ENCODE measurements around the gene NOS1. TPM values are rescaled to one million over a fixed set of nuclear protein-coding genes. Genes with fewer than 3 reads are reported as not detected.

NOS1 gene
- polyA plus RNA-seq, 1 donor from 2014 or later, result not detected

GRCh38 chr12:117236456-117237001, 124.9 kb downstream of the NOS1 start:
- no peaks in the 10 kb centered on the region for H3K79me2 ChIP-seq (replicated peaks; ENCODE audit: insufficient read depth, low read length)
- H3F3A ChIP-seq (ENCODE audit: insufficient read depth, low read length, poor library complexity, severe bottlenecking), result no peaks in the 10 kb centered on the region
- H3K27ac ChIP-seq (ENCODE audit: low read length), result no peak overlapping the region
- H3K9me3 ChIP-seq (ENCODE audit: low read length), result no peaks in the 10 kb centered on the region
- no peak overlapping the region for H3K4me2 ChIP-seq (ENCODE audit: low read length)
- no peak overlapping the region for H2AFZ ChIP-seq (ENCODE audit: low read depth, low read length)
- H3K9me2 ChIP-seq (ENCODE audit: insufficient read depth, low read length), result no peaks in the 10 kb centered on the region
- TF ChIP-seq TAF1 (IDR thresholded peaks at IDR 0.05; ENCODE audit: low read depth) (no peak), POLR2AphosphoS5 (IDR thresholded peaks at IDR 0.05) (no peak), RAD21 (conservative IDR thresholded peaks at IDR 0.05) (peak; percentile 62), REST (IDR thresholded peaks at IDR 0.05; ENCODE audit: borderline replicate concordance) (no peak), SMC3 (conservative IDR thresholded peaks at IDR 0.05; ENCODE audit: poor library complexity) (peak; percentile 64), EZH2 (IDR thresholded peaks at IDR 0.05; ENCODE audit: borderline replicate concordance, insufficient read depth, low read length, poor library complexity, severe bottlenecking) (no peak), CTCF (IDR thresholded peaks at IDR 0.05; ENCODE audit: poor library complexity, severe bottlenecking) (peak; percentile 61), EP300 (conservative IDR thresholded peaks at IDR 0.05; ENCODE audit: poor library complexity, severe bottlenecking) (no peak)
- H3K27me3 ChIP-seq (ENCODE audit: insufficient read depth, low read depth, low read length), result no peaks in the 10 kb centered on the region
- no peak overlapping the region for H3K4me3 ChIP-seq (ENCODE audit: low read length)
- no peaks in the 10 kb centered on the region for H4K20me1 ChIP-seq (ENCODE audit: insufficient read depth)
- H3K36me3 ChIP-seq (ENCODE audit: insufficient read depth, low read length), result no peaks in the 10 kb centered on the region
- H3K9ac ChIP-seq (ENCODE audit: low read length), result no peak overlapping the region

DNA sequence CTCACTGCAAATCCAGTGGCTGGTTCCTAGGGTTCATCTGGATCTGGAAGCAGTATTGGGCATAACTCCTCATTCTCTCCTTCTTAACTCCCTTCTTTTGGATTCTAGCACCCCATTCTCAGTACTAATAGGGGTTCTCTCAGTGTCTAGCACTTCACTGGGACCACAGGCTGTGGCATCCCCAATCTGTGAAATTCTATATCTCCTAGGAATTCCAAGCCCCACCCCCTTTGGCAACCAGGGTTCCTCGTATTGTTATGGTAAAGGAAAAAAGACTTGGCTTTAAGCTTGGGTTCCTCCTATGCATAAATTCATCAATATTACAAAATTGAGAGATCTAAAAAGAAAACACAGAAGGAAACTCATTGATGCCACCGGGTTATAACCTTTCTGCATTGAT, 126.2 kb downstream of the NOS1 start:
- no peak overlapping the region for H3K4me2 ChIP-seq (ENCODE audit: low read length)
- H2AFZ ChIP-seq (ENCODE audit: low read depth, low read length), result no peak overlapping the region
- TF ChIP-seq POLR2AphosphoS5 (IDR thresholded peaks at IDR 0.05), result no peak
- TF ChIP-seq EP300 (conservative IDR thresholded peaks at IDR 0.05; ENCODE audit: poor library complexity, severe bottlenecking), result no peak
- TF ChIP-seq TAF1 (IDR thresholded peaks at IDR 0.05; ENCODE audit: low read depth), result no peak
- TF ChIP-seq CTCF (IDR thresholded peaks at IDR 0.05; ENCODE audit: poor library complexity, severe bottlenecking), result no peak
- no peak for TF ChIP-seq MXI1 (conservative IDR thresholded peaks at IDR 0.05; ENCODE audit: poor library complexity, severe bottlenecking)
- TF ChIP-seq REST (IDR thresholded peaks at IDR 0.05; ENCODE audit: borderline replicate concordance), result no peak
- no peak for TF ChIP-seq SMC3 (conservative IDR thresholded peaks at IDR 0.05; ENCODE audit: poor library complexity)
- no peak for TF ChIP-seq EZH2 (IDR thresholded peaks at IDR 0.05; ENCODE audit: borderline replicate concordance, insufficient read depth, low read length, poor library complexity, severe bottlenecking)
- no peak for TF ChIP-seq RAD21 (conservative IDR thresholded peaks at IDR 0.05)
- H3K9ac ChIP-seq (ENCODE audit: low read length), result no peak overlapping the region
- H3K9me2 ChIP-seq (ENCODE audit: insufficient read depth, low read length), result no peaks in the 10 kb centered on the region
- H3K4me3 ChIP-seq (ENCODE audit: low read length), result no peak overlapping the region
- H4K20me1 ChIP-seq (ENCODE audit: insufficient read depth), result no peaks in the 10 kb centered on the region
- H3K79me2 ChIP-seq (replicated peaks; ENCODE audit: insufficient read depth, low read length), result no peaks in the 10 kb centered on the region
- H3F3A ChIP-seq (ENCODE audit: insufficient read depth, low read length, poor library complexity, severe bottlenecking), result no peaks in the 10 kb centered on the region
- H3K9me3 ChIP-seq (ENCODE audit: low read length), result no peaks in the 10 kb centered on the region
- H3K27ac ChIP-seq (ENCODE audit: low read length), result no peak overlapping the region
- no peaks in the 10 kb centered on the region for H3K36me3 ChIP-seq (ENCODE audit: insufficient read depth, low read length)
- no peaks in the 10 kb centered on the region for H3K27me3 ChIP-seq (ENCODE audit: insufficient read depth, low read depth, low read length)
